Effector memory CD8-positive, alpha-beta T cell (primary cell): ENCODE results near the gene PKP1.

Source experiments
- ATAC-seq: fragments of 150-1000 bp; cut with Tn5 transposase; replicated peaks from 2 replicates; pipeline ENCODE4 v1.10.0; 2021; ENCODE audit warnings: mild to moderate bottlenecking, moderate library complexity
- DNase-seq, 3 experiments: peaks; one replicate each; pipeline ENCODE4 v3.0.0; 2021
- H3K27ac Mint-ChIP-seq, 2 donors: one replicate each; pipeline ENCODE4 v1.8.0; 2022; ENCODE audit warnings: mild to moderate bottlenecking in 2 of 2, mixed read lengths in 2 of 2, moderate library complexity in 2 of 2
- H3K27me3 Mint-ChIP-seq, 2 donors: one replicate each; pipeline ENCODE4 v1.8.0; 2022; ENCODE audit warnings: mixed read lengths in 2 of 2
- H3K36me3 Mint-ChIP-seq: one replicate; pipeline ENCODE4 v1.8.0; 2022; ENCODE audit warnings: mild to moderate bottlenecking, moderate library complexity, mixed read lengths; ENCODE audit not compliant: insufficient read depth
- H3K4me1 Mint-ChIP-seq, 2 donors: one replicate each; pipeline ENCODE4 v1.8.0; 2022; ENCODE audit warnings: low read depth in 2 of 2, mixed read lengths in 2 of 2
- H3K4me3 Mint-ChIP-seq, 2 donors: one replicate each; pipeline ENCODE4 v1.8.0; 2022; ENCODE audit warnings: mild to moderate bottlenecking in 2 of 2, mixed read lengths in 2 of 2, moderate library complexity in 2 of 2
- H3K9me3 Mint-ChIP-seq, 2 donors: one replicate each; pipeline ENCODE4 v1.8.0; 2022; ENCODE audit warnings: mixed read lengths in 2 of 2

PKP1 gene

GRCh38 chr1:201336711-201337450, 53.6 kb downstream of the PKP1 start:
- Mint-ChIP-seq H3K27ac (peak overlapping the region in 1 of 2 donors; percentile 5), H3K36me3 (no peaks in the 10 kb centered on the region), H3K9me3 (no peaks in the 10 kb centered on the region), H3K27me3 (peaks cover 7 to 33% of the 10 kb centered on the region in 2 donors), H3K4me1 (no peaks in the 10 kb centered on the region), H3K4me3 (no peak overlapping the region)
- no peak for ATAC-seq
- DNase-seq: no peak

GRCh38 chr1:201341377-201341776, 58.1 kb downstream of the PKP1 start:
- H3K27me3 Mint-ChIP-seq: peaks cover 7 to 9% of the 10 kb centered on the region in 2 donors
- H3K36me3 Mint-ChIP-seq: no peaks in the 10 kb centered on the region
- DNase-seq (no peak), ATAC-seq (no peak)
- no peaks in the 10 kb centered on the region for H3K4me1 Mint-ChIP-seq
- no peaks in the 10 kb centered on the region for H3K9me3 Mint-ChIP-seq
- no peak overlapping the region for H3K27ac Mint-ChIP-seq
- H3K4me3 Mint-ChIP-seq: no peak overlapping the region

- ATAC-seq (no peak), DNase-seq (no peak)
- Mint-ChIP-seq H3K4me3 (no peak overlapping the region), H3K36me3 (no peaks in the 10 kb centered on the region), H3K9me3 (no peaks in the 10 kb centered on the region), H3K4me1 (no peaks in the 10 kb centered on the region), H3K27ac (no peak overlapping the region), H3K27me3 (peaks cover 16 to 18% of the 10 kb centered on the region in 2 donors)
Measured at GRCh38 chr1:201344206-201345080, 61.1 kb downstream of the PKP1 start.

DNA sequence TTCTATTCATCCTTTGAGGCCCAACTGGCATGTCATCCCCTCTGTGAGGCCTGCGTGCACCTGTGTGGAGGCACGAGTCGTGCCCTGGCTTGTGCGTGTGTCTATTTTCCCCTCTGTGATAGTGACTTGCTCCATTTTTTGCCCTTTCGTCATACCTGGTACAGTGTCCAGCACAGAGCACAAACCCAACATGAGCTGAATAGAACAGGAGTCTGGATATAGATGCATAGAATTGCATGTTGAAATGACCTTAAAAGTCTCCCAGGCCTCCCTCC, 61.7 kb downstream of the PKP1 start:
- DNase-seq: no peak
- Mint-ChIP-seq H3K36me3 (no peaks in the 10 kb centered on the region), H3K9me3 (no peaks in the 10 kb centered on the region), H3K4me3 (no peak overlapping the region), H3K27ac (no peak overlapping the region), H3K4me1 (no peaks in the 10 kb centered on the region), H3K27me3 (peaks cover 21 to 22% of the 10 kb centered on the region in 2 donors)
- ATAC-seq: no peak

DNA sequence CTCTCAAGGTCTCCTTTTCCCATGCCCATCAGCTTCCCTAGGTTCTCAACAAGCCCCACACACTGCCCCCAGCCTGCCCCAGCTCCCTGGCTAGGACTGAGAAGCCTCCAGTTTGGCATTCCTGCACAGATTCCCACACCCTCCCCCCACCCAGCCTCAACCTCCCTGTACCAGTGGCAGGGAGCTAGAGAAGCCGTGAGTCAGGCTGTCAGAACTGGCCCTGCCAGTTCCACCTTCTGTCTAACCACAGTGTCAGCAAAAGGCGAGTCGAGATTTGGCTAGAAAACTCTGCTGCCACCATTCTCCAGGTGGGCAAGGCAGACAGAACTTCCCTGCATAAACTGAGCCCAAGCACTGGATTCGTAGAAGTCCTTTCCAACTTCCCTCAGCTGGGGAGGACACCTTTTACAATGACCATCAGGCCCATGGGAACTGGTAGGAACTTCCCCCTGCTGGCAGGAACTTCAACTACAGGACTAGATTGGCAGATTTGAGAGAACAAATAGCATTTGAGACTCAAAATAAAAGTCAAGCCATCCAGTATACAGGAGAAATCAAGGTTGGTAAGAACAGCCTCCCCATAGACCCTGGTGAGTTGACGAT, 63.1 kb downstream of the PKP1 start:
- no peak overlapping the region for H3K4me3 Mint-ChIP-seq
- peaks cover 28 to 31% of the 10 kb centered on the region in 2 donors for H3K27me3 Mint-ChIP-seq
- H3K4me1 Mint-ChIP-seq: no peaks in the 10 kb centered on the region
- no peaks in the 10 kb centered on the region for H3K36me3 Mint-ChIP-seq
- ATAC-seq (no peak), DNase-seq (no peak)
- no peak overlapping the region for H3K27ac Mint-ChIP-seq
- no peaks in the 10 kb centered on the region for H3K9me3 Mint-ChIP-seq

GRCh38 chr1:201346987-201347386, 63.7 kb downstream of the PKP1 start:
- no peaks in the 10 kb centered on the region for H3K4me1 Mint-ChIP-seq
- H3K27me3 Mint-ChIP-seq: peaks cover 32 to 33% of the 10 kb centered on the region in 2 donors
- no peaks in the 10 kb centered on the region for H3K36me3 Mint-ChIP-seq
- ATAC-seq (no peak), DNase-seq (no peak)
- H3K9me3 Mint-ChIP-seq: no peaks in the 10 kb centered on the region
- H3K27ac Mint-ChIP-seq: no peak overlapping the region
- no peak overlapping the region for H3K4me3 Mint-ChIP-seq

GRCh38 chr1:201347498-201348210, 64.3 kb downstream of the PKP1 start:
- Mint-ChIP-seq H3K27ac (no peak overlapping the region), H3K4me1 (no peaks in the 10 kb centered on the region), H3K27me3 (peaks cover 32 to 33% of the 10 kb centered on the region in 2 donors), H3K4me3 (no peak overlapping the region), H3K9me3 (no peaks in the 10 kb centered on the region), H3K36me3 (no peaks in the 10 kb centered on the region)
- DNase-seq: no peak
- ATAC-seq: no peak

GRCh38 chr1:201348211-201348566, 64.9 kb downstream of the PKP1 start:
- Mint-ChIP-seq H3K9me3 (no peaks in the 10 kb centered on the region), H3K27me3 (peaks cover 32 to 33% of the 10 kb centered on the region in 2 donors), H3K36me3 (no peaks in the 10 kb centered on the region), H3K4me3 (no peak overlapping the region), H3K4me1 (no peaks in the 10 kb centered on the region), H3K27ac (no peak overlapping the region)
- no peak for ATAC-seq
- DNase-seq: no peak

- Mint-ChIP-seq H3K36me3 (no peaks in the 10 kb centered on the region), H3K4me1 (no peaks in the 10 kb centered on the region), H3K9me3 (no peaks in the 10 kb centered on the region), H3K27me3 (peaks cover 33 to 38% of the 10 kb centered on the region in 2 donors), H3K4me3 (no peak overlapping the region), H3K27ac (no peak overlapping the region)
- no peak for ATAC-seq
- DNase-seq: no peak
Measured at GRCh38 chr1:201349092-201349491, 65.8 kb downstream of the PKP1 start.

GRCh38 chr1:201350361-201350725, 67.0 kb downstream of the PKP1 start:
- no peak for ATAC-seq
- H3K4me1 Mint-ChIP-seq: no peaks in the 10 kb centered on the region
- no peak for DNase-seq
- no peak overlapping the region for H3K27ac Mint-ChIP-seq
- H3K36me3 Mint-ChIP-seq: no peaks in the 10 kb centered on the region
- no peaks in the 10 kb centered on the region for H3K9me3 Mint-ChIP-seq
- H3K4me3 Mint-ChIP-seq: no peak overlapping the region
- H3K27me3 Mint-ChIP-seq: peaks cover 46 to 47% of the 10 kb centered on the region in 2 donors

DNA sequence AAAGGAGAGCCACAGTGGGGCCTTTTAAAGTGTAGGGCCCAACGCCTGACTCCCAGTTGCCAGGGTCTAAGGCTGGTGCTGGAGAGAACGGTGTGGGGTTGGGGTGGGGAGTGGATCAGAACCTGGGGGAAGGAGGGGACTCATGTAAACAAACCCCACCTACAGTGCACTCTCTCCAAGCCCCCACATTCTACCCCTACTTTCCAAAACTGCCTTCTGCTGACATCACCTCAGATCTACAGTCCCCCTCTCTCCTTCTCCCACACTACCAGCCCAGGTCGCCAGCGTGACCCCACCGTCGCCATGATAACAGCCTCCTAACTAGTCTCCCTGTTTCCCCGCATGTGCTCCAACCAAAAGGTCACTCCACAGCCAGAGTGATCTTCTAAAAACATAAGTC, 67.6 kb downstream of the PKP1 start:
- Mint-ChIP-seq H3K9me3 (no peaks in the 10 kb centered on the region), H3K27ac (no peak overlapping the region), H3K4me1 (no peaks in the 10 kb centered on the region), H3K27me3 (peaks cover 51% of the 10 kb centered on the region in 2 donors), H3K36me3 (no peaks in the 10 kb centered on the region), H3K4me3 (no peak overlapping the region)
- no peak for DNase-seq
- ATAC-seq: no peak

DNA sequence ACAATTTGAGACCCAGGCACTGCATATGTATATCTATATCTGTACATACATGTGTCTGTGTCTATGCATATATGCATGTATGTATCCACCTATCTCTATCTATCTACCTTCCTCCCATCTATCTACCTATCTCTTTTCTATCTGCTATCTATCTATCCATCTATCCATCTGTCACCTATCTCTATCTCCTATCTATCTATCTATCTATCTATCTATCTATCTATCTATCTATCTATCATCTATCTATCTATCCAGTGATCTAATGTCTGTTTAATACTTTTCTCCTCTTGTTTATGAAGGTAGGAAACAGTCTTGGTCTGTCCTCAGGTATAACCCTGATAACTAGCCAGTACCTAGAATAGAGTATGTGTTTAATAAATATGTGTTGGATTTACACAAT, 68.3 kb downstream of the PKP1 start:
- DNase-seq (no peak), ATAC-seq (no peak)
- Mint-ChIP-seq H3K4me1 (no peaks in the 10 kb centered on the region), H3K4me3 (no peak overlapping the region), H3K27ac (no peak overlapping the region), H3K27me3 (peaks cover 51 to 53% of the 10 kb centered on the region in 2 donors), H3K9me3 (no peaks in the 10 kb centered on the region), H3K36me3 (no peaks in the 10 kb centered on the region)

DNA sequence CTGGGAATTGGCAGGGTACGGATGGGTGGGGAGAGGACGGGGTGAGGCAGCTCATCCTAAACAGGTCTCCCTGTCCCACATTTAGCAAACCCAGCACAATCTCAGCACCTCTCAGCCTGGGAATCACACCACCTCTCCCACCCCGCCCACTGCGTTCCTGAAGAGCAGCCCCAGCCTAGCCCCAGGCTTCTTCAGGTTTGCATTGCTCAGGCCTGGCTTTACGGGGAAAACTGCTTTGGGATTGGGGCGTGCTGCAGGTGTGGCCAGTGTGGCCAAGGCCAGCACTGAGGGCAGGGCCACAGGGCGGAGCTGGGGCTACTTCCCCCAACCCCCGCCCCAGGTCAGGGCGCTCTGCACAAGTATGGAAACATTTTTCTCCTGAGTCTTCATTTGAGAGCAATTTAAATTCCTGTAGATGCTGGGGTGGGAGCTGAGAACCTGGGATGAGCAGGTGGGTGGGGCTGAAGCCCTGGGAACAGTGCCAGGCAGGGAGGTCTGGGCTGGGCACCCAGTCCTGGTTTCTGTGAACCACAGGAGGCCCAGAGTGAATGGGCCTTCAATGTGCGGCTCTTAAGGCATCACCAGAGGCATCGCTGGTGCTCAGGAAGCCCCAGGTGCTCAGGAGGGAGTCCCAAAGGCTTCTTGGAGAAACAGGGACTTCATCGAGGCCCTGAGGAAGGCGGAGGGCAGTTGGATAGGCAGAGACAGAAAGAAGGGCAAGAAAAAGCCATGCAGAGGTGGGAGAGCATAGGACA, 70.1 kb downstream of the PKP1 start:
- DNase-seq: no peak
- ATAC-seq: no peak
- Mint-ChIP-seq H3K27ac (no peak overlapping the region), H3K36me3 (no peaks in the 10 kb centered on the region), H3K4me3 (no peak overlapping the region), H3K27me3 (peaks cover 39 to 56% of the 10 kb centered on the region in 2 donors), H3K9me3 (no peaks in the 10 kb centered on the region), H3K4me1 (peaks cover 0 to 2% of the 10 kb centered on the region in 2 donors)
